ENCODE results near the gene GALR2.
A peak's percentile ranks its signal among the peaks of the same experiment; 100 is the strongest.

GALR2 gene

DNA sequence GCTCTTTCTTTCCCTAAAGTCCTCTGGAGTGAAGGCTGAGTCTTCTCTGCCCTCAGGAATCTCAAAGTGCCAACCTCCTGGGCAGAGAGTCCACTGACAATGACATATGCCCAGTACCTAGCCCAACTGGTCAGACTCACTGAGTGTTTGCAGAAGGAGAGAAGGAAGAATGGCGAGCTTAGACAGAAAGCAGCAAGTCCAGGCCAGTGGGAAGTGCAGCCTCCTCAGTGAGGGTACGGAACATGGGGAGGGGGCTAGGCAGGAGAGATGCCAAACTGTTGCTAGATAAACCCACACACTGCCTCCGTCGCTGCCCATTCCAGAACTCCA lies 28.3 kb downstream of the GALR2 start:
- DNase-seq: no peak

DNA sequence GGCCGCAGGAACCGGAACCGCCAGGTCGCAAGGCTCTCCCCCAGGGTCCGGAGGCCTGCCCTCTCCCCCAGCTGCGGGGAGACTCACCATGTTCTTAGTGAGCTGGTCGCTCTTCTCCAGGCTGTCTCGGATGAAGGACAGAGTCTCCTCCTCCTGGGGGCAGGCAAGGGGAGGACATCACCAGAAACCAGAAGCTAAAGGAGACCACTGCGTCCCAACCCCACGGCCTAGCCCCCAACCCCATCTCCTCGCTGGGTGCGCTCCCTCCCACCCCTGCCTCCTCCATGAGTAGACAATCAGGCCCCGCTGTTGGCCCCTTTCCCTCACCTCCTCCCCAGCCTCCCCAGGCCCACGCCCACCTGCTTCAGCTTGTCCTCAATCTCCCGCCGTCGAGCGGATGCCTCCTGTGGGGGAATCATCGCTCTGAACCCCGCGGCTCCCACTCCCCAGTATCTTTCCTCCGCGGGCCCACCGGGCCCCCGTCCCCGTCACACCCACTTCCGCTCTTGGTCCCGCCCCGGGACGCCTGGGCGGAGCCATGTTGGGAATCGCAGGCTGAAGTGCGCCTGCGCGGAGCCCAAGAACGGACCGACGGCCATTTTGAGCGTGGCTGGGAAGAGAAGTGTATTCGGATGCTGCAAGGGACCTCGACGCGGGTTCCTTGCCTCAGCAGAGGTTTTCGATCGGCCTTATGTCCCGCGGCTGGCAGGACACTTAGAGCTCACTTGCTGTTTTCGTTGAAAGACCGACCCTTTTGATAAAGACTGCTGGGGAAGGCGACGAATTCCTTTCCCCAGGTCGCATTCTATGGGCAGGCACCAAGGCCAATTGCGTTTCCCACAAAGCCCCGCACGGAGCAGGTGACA lies 28.9 kb downstream of the GALR2 start, which contains the start of gene EXOC7:
Gene EXOC7 (minus strand): TSS at position 514 of the 866 bp plus-strand sequence. CDS start 95 bp downstream, at position 419.
- peak; percentile 91 to 94 for DNase-seq

DNA sequence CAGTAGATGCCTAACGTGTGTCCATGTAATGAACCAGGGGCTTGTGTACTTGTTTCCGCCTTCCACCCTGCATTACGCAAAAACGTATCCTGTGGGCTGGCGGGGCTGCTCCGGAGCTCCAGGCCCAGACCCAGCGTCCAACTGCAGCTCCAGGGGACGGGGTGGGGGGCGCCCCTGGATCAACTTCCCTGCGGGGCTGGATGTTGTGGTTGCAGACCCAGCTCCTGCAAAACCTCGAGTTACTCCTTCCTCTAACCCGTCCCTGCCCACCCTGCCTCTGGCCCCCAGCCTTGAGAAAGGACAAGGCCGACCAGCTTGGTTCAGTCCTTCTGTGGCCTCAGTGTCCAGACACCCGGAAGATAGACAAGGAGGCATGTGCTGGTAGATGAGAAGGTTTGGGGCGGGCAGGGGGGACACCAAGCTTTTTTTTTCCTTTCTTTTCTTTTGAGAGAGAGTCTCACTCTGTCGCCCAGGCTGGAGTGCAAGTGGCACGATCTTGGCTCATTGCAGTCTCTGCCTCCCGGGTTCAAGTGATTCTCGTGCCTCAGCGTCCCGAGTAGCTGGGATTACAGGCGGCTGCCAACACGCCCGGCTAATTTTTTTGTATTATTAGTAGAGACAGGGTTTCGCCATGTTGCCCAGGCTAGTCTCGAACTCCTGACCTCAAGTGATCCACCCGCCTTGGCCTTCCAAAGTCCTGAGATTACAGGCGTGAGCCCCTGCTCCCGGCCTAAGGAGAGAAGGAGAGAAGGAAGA lies 29.7 kb downstream of the GALR2 start:
- no peak for DNase-seq

DNA sequence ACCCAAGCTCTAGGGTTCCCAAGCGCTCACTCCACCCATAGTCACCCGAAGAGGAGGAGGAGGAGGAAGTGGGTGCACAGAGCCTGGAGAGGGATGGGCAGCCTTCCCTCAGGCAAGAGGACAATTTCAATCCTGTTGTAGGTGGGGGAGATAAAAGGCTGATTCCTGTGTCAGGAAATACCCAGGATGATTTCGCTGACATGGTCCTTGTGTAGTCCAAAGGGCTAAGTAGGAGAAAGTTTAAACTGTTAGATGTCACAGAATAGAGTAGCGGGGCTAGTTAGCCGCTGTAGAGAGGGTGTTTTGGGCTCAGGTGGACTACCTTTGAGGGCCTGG lies 30.3 kb downstream of the GALR2 start:
- no peak for DNase-seq

DNA sequence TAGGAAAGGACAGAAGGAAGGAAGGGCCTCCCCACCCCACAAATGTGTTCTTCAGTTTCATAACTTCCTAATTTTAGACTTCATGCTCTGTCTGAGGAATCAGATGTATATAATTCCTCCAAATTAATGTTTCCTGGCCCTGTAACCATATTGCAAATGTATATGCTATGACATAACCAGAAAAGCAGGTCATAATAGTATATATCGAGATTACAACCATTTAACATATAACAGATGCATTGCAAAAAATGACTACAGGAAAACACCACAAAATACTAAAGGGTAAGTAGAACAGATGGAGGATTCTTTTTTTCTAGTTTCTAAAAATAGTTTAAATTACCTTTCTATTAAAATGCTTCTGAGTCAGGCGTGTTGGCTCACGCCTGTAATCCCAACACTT lies 32.1 kb downstream of the GALR2 start:
- DNase-seq: no peak

DNA sequence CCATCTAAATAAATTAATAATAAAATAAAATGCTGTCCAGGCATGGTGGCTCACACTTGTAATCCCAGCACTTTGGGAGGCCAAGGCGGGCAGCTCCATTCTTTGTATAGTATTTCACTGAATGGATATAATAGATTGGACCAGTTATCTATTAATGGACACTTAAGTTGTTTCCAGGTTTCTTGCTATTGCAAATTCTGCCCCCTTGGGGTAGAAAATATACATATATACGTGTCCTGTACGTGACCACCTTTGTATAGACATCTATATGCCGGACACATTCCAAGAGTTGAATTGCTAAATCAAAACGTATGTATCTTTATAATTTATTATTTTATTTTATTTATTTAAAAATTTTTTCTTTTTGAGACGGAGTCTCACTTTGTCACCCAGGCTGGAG lies 32.9 kb downstream of the GALR2 start:
- DNase-seq: peak in 1 of 2 donors; percentile 50

DNA sequence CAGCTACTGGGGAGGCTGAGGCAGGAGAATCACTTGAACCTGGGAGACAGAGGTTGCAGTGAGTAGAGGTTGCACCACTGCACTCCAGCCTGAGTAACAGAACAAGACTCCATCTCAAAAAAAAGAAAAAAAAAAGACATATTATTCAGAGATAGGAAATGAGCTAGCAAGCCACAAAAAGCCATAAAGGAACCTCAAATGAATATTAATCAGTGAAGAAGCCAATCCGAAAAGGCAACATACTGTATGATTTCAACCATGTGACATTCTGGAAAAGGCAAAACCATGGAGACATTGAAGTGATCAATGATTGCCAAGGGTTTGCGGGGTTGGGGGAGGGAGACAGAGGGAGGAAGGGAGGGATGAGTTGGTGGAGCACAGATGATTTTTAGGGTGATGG lies 37.4 kb downstream of the GALR2 start:
- no peak for DNase-seq

DNA sequence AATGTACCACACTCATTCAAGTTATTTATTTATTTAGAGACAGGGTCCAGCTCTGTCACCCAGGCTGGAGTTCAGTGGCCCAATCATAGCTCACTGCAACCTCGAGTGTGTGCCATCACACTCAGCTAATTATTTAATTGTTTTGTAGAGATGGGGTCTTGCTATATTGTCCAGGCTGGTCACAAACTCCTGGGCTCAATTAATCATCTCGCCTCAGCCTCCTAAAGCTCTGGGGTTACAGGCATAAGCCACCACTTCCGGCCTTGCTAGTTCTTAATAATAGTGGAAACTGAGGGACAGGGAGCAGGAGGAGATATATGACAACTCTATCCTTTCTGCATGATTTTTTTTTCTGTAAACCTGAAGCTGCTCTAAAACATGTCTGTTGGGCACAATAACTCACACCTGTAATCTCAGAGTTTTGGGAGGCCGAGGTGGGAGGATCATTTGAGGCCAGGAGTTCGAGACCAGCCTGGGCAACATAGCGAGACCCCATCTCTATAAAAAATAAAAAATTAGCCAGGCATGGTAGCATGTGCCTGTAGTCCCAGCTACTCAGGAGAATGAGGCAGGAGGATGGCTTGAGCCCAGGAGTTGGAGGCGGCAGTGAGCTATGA lies 40.7 kb downstream of the GALR2 start:
- no peak for DNase-seq

DNA sequence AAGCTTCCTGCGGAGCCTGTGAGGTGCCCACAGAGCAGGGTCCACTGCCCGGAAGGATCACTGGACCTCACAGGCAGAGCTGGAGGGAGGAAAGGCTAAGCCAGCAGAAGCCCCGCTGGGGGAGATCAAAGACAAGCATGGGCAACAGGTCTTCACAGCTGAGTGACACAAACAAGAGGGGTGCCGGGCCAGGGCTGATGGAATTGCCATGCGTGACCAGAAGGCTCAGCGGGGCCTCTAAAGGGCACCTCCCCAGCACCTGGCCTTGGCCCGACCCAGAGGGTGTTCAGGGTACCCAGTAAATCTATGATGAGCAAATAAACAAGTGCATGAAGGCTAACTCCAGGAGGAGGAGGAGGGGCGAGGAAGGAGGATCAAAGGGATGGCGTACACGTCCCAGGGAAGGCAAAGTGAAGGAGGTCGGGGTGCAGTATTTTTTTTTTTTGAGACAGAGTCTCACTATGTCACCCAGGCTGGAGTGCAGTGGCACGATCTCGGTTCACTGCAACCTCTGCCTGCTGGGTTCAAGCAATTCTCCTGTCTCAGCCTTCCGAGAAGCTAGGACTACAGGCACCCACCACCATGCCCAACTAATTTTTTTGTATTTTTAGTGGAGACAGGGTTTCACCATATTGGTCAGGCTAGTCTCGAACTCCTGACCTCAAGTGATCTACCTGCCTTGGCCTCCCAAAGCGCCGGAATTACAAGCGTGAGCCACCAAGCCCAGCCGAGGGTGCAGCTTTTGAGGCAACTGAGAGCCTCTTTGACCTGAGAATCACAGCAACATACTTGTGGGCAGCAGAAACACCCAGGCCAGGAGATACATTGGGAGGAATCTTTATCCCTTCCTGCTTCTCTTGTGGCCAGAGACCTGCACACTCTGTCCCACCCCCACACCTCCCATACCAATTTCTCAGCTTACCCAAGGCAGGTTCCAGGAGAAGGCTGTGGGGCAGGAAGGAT lies 45.1 kb downstream of the GALR2 start:
- no peak for DNase-seq

DNA sequence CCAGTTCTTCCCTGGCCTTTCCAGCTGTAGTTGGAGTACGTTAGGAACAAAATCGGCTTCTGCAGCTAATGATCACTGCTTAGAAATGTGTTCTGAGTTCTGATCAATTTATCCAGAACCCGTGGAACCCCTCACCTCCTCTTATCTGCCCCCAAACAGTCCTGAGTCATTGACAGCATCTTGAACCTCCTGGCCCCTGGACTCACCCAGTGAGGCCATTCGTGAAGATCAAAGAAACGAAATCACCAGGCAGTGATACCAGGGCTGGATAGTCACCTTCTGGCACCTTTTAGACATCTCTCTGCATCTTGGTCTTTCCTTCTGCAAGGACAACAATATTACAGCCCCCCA lies 46.1 kb downstream of the GALR2 start:
- no peak for DNase-seq

DNA sequence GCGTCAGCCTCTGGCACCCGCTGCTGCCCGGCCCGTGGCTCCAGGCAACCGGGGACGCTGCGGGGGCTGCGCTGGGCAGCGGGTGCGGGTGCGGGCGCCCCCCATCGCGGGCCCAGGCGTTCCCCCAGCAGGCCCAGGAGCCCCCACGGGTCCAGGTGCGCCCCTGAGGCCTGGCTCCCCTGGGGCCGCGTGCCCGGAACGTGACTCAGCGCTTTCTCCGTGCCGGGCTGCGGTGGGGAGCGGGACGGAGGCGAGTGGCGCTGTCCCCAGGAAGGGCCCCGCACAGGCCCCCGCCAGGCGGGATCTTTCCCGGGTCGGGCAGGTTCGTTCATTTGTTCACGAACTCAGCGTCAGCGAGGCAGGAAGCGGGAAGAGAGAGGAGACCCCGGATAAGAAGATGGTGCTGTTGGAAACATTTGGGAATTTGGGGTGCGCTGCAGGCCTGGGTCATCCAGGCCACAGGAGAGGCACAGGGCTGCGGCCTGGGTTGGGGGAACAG lies 47.4 kb downstream of the GALR2 start:
- DNase-seq: no peak

DNA sequence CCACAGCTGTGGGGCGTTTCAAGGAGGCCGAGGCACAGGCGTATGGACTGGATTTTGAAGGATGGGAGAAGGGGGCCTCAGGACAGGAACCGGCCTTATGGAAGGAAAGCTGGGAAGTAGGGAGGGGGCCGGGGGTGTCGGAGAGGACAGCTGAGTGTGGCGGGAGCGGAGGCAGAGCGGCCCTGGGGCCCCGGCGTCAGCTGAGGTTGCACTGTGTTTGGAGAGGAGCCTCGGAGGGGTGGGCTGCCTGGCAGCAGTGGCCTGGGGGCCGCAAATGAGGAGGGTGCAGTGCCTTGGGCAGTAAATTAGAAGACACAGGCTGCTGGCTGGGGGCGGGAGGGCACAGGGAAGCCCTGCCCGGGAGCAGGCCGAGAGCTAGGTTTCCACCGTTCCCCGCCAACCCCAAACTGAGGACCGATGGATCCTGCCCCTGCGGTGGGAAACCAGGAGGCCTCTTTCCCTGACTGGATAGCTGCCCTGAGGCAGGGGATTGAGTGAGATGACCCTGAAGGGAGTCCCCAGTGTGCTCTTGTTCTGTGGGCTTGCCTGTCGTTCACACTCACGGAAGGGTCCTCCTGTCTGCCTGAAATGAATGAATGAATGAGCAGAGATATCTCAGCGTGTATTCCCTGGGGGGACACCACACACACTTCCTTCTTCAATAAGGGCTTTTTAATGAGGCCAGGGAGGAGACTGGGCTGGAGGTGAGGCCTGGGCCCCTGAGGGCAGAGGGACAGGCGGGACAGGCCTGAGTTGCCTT lies 48.0 kb downstream of the GALR2 start:
- no peak for DNase-seq

DNA sequence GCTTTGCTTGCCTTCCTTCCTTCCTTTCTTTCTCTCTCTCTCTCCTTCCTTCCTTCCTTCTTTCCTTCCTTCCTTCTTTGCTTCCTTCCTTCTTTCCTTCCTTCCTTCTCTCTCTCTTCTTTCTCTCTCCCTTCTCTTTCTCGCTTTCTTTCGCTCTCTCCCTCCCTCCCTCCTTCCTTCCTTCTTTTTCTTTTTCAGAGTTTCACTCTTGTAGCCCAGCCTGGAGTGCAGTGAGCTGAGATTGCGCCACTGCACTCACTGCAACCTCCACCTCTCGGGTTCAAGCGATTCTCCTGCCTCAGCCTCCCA lies 48.6 kb downstream of the GALR2 start:
- DNase-seq: no peak

DNA sequence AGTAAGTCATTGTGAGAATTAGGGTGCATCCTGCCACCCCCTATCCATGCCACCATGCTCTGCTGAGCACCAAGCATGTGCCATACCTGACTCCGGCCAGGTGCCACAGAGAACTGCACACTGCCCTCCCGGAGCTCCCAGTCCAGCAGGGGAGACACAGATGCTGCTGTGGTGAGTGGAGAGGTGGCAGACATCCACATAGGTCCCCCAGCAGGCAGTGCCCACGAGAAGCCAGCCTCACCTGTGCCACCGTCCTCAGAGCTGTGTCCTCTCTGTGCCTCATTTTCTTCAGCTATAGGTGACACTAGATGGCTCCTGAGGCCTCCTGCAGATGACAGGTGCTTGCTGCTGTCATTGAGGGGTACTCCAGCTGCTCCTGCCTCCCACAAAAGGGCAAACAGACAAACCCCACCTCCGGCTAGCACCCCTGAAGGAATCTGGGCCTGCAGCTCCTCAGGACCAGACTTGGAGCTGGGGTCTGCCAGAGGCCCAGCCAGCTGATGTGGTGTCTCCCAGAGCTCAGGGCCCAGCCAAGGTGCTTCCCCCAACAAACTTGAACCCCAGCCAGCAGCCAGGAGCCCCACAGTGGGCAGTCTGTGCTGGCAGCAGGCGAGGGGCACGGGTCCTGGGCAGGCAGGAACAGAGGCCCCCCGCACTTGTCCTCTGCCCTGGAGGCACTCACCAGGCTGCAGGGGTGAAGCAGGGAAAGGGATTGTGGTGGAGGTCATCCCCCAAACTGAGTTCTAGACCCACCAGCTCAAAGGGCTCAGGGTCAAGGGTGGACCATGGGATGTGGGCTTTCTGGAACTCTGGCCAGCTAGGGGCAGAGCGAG lies 49.4 kb downstream of the GALR2 start:
- DNase-seq: no peak

DNA sequence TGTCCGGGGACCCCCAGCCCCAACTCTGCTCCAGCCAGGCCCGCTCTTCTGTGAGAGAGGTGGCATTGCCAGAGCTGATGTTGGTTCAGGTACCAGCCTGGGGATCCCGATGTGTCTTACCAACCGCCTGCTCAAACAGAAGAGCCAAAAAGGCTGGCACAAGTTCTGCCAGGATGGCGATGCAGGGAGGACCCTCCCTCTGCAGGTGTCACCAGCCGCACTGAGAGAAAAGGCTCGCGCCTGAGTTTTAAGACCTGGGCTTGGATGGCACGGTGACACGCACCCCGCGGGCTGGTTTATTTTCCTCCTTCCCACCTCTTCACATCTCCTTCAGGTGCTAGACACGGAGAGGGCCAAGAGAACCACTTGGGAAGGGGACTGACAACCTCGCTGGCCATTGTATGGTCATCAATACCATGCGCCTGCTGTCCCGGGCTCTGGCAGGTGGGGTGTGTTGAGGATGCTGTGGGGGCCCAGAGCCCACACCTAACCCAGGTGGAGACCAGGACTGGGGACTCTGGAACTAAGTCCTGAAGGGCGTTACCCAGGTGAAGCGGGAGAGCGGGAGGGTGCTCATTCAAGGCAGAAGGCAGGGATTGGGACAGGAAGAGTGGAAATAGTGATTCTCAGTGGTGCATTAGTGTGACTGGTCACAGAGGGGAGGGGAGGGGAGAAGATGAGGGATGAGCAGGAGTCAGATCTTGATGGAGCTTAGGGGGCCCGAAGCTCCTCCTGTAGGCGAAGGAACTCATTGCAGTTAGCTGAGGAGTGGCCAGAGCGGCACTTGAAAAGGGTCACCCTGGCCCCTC lies 50.2 kb downstream of the GALR2 start:
- DNase-seq: no peak

DNA sequence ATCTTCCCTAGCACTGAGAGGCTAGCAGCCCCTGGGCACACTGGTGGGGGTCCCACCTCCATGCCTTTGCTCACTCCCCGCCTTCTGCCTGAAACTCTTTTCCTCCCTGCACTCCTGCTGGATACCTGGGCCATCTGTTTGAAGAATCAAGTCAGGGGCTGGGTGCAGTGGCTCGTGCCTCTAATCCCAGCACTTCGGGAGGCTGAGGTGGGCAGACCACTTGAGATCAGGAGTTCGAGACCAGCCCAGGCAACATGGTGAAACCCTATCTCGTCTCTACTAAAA lies 50.8 kb downstream of the GALR2 start:
- no peak for DNase-seq

DNA sequence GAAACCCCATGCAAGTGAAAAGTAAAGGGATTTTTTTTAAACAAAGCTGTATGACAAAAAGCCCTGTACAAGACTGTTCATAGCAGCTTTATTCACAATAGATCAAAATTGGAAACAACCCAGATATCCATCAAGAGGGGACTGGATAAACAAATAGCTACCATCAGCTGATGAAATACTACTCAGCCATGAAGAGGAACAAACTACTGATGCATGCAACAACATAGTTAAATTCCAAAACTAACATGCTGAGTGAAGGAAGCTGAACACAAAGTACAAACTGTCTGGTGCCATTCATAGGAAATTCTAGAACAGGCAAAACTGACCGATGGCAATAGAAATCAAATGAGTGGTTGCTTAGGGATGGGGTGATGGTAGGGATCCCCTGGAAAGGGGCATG lies 51.3 kb downstream of the GALR2 start:
- DNase-seq: no peak

Data from CD4-positive, alpha-beta T cell treated with Interferon alpha-2 for 1 hour (primary cell).